K562 (cell line): ENCODE results near the gene SRRD. TPM values are rescaled to one million over a fixed set of nuclear protein-coding genes. Genes with fewer than 3 reads are reported as not detected.
A peak's percentile ranks its signal among the peaks of the same experiment; 100 is the strongest.

Experiments
- ATAC-seq: fragments of 200-7000 bp; cut with Tn5 transposase; 3 replicates; pipeline ENCODE4 v1.9.1; 2020; ENCODE audit warnings: moderate library complexity
- BruUV-seq: library from RNA; stranded (reverse); fragments of 400-500 nt; replicated peaks from 2 replicates; lab custom pipeline; 2021; lab: Mats Ljungman, UMichigan
- CTCF ChIA-PET: fragments of 300-600 bp; formaldehyde crosslinking; extraction: SDS; loops from one replicate; lab custom pipeline; 2021; ENCODE audit warnings: low intra/inter-chr PET ratio; lab: Yijun Ruan, JAX
- POLR2A ChIA-PET: fragments of 300-600, 350-650 bp; sonication (Branson Sonifier 250); formaldehyde crosslinking; extraction: SDS; loops from one replicate; lab custom pipeline; 2021; ENCODE audit warnings: antibody characterized with exemption, inconsistent platforms; lab: Yijun Ruan, JAX
- DNase-seq, 4 experiments: peaks; one replicate each; pipeline versions ENCODE4 v3.0.0 to v3.0.0-alpha.2; 2011 to 2018; ENCODE audit warnings: low spot score in 3 of 4, mixed read lengths in 3 of 4; ENCODE audit errors: extremely low read depth in 1 of 4
- FAIRE-seq: peaks from 2 replicates; lab custom pipeline; 2011; peaks lifted over from hg19 to GRCh38; lab: Jason Lieb, UNC
- H2AFZ ChIP-seq: 2 replicates; pipeline ENCODE4 v1.6.0; 2011; ENCODE audit warnings: low read depth, low read length, control low read depth, inconsistent platforms
- H3K27ac ChIP-seq: fragments of 200-600 bp; 3 replicates; pipeline ENCODE4 v1.8.0; 2011; ENCODE audit warnings: low read depth, mild to moderate bottlenecking, control low read depth, inconsistent platforms, low read length, moderate library complexity, mixed read lengths; ENCODE audit errors: extremely low read depth
- H3K27me3 ChIP-seq, 2 experiments: fragments of 300-600 bp in 1 of 2; 2 replicates in 1 of 2; 3 replicates in 1 of 2; pipeline versions ENCODE4 v1.6.0 to v1.8.0; 2011; ENCODE audit warnings: inconsistent platforms in 2 of 2, low read length in 2 of 2, mild to moderate bottlenecking in 1 of 2, mixed read lengths in 1 of 2, moderate library complexity in 1 of 2; ENCODE audit not compliant: control insufficient read depth in 2 of 2, insufficient read depth in 2 of 2
- H3K36me3 ChIP-seq: fragments of 300-600 bp; 3 replicates; pipeline ENCODE4 v1.8.0; 2011; ENCODE audit warnings: mild to moderate bottlenecking, low read length, inconsistent platforms; ENCODE audit not compliant: control insufficient read depth, insufficient read depth
- H3K4me1 ChIP-seq, 2 experiments: fragments of 200-600 bp in 1 of 2; replicated peaks in 1 of 2; 2 replicates in 1 of 2; 3 replicates in 1 of 2; pipeline versions ENCODE4 v1.5.1 to v1.8.0; 2011; ENCODE audit warnings: inconsistent platforms in 2 of 2, low read length in 2 of 2, mild to moderate bottlenecking in 1 of 2, mixed read lengths in 1 of 2, moderate library complexity in 1 of 2; ENCODE audit not compliant: control insufficient read depth in 2 of 2, insufficient read depth in 2 of 2
- H3K4me2 ChIP-seq: 2 replicates; pipeline ENCODE4 v1.6.1; 2011; ENCODE audit warnings: low read length, control low read depth, inconsistent platforms, mixed read lengths; ENCODE audit not compliant: insufficient read depth
- H3K4me3 ChIP-seq: fragments of 200-600 bp; sonication (generic), shearing (Covaris generic); 2 replicates; pipeline ENCODE4 v1.5.1; 2016; ENCODE audit warnings: control low read depth, inconsistent platforms
- H3K79me2 ChIP-seq: fragments of 200-600 bp; 3 replicates; pipeline ENCODE4 v1.8.0; 2011; ENCODE audit warnings: low read length, inconsistent platforms; ENCODE audit not compliant: control insufficient read depth, insufficient read depth
- H3K9ac ChIP-seq, 2 experiments: 2 replicates each; pipeline versions ENCODE4 v1.6.0 to v1.6.1; 2011; ENCODE audit warnings: low read depth in 2 of 2, low read length in 2 of 2, control low read depth in 1 of 2, inconsistent platforms in 1 of 2, mild to moderate bottlenecking in 1 of 2, mixed read lengths in 1 of 2; ENCODE audit not compliant: insufficient read depth in 1 of 2
- H3K9me1 ChIP-seq: one replicate; pipeline ENCODE4 v1.6.0; 2011; ENCODE audit warnings: inconsistent platforms, mild to moderate bottlenecking, low read length, moderate library complexity; ENCODE audit not compliant: control insufficient read depth, insufficient read depth
- H3K9me3 ChIP-seq: replicated peaks from 2 replicates; pipeline ENCODE4 v1.5.1; 2011; ENCODE audit warnings: low read depth, low read length, inconsistent platforms; ENCODE audit not compliant: control insufficient read depth, insufficient read depth
- H4K20me1 ChIP-seq: replicated peaks from 2 replicates; pipeline ENCODE4 v1.6.1; 2011; ENCODE audit warnings: low read length, inconsistent platforms, mixed read lengths; ENCODE audit not compliant: control insufficient read depth, insufficient read depth
- BHLHE40 ChIP-seq: IDR thresholded peaks from 2 replicates; pipeline ENCODE4 v1.6.1; 2011; ENCODE audit warnings: low read length, improper control_type of control experiment
- CTCFL ChIP-seq: IDR thresholded peaks from 2 replicates; pipeline ENCODE4 v1.6.1; 2011; ENCODE audit warnings: borderline replicate concordance, low read depth, mild to moderate bottlenecking, moderate library complexity, low read length; ENCODE audit not compliant: insufficient read depth, poor library complexity, severe bottlenecking
- RB1 ChIP-seq: fragments of 450-650 bp; IDR thresholded peaks from 2 replicates; pipeline ENCODE4 v1.6.1; 2017; ENCODE audit warnings: low read depth, mild to moderate bottlenecking
- ZFP36 ChIP-seq: fragments of 150-350 bp; IDR thresholded peaks from 2 replicates; pipeline ENCODE4 v1.6.1; 2018; ENCODE audit warnings: low read length, low read depth; ENCODE audit not compliant: partially characterized antibody
- WGBS: fragments of 100-300 bp; shearing (Covaris generic); methylation state at CpG from one replicate; pipeline ENCODE4 v1.1.6; 2016; ENCODE audit warnings: low coverage, mixed read lengths; ENCODE audit not compliant: insufficient coverage; ENCODE audit errors: missing lambda C conversion rate; 5-methylcytosine and 5-hydroxymethylcytosine counted together
- in situ Hi-C: fragments of 300-500 bp; cut with MboI; formaldehyde crosslinking; loops from 4 replicates; pipeline ENCODE4 v1.15.0; 2018; ENCODE audit warnings: inconsistent platforms, mixed read lengths
- intact Hi-C: fragments of 100-400 bp; cut with micrococcal nuclease; formaldehyde crosslinking; loops from 2 replicates; pipeline ENCODE4 v1.14.2; 2022
- polyA plus RNA-seq, 8 experiments: library from polyadenylated mRNA; depleted of rRNA in 4 of 8; stranded (reverse) in 5 of 8; unstranded in 3 of 8; fragments of >200 nt; fragmentation: Nextera tagmentation in 2 of 8; fragmentation: Illumina TruSeq in 1 of 8; extraction: Ambion mirVana in 2 of 8; extraction: Trizol in 1 of 8; gene quantifications; 2 replicates each; pipeline versions ENCODE4 v1.2.1 to v1.2.3, GENCODE V29; 2011 to 2014; ENCODE audit warnings: inconsistent platforms in 1 of 8, missing spikeins in 1 of 8
- total RNA-seq, 7 experiments: library from RNA; depleted of rRNA in 6 of 7; stranded (reverse); fragments of >200 nt in 6 of 7; fragmentation: Illumina TruSeq in 2 of 7; extraction: Trizol in 2 of 7; gene quantifications; 2 replicates each; pipeline versions ENCODE4 v1.2.1 to v1.2.3, GENCODE V29; 2011 to 2021; ENCODE audit warnings: low replicate concordance in 1 of 7
- TF ChIP-seq, protein P1 (sequence below): fragments of 250-450 bp; sonication (Bioruptor Pico); IDR thresholded peaks from 2 replicates; pipeline ENCODE4 v1.5.0; 2020; ENCODE audit warnings: mild to moderate bottlenecking, borderline replicate concordance
- TF ChIP-seq, protein P2 (sequence below), 2 experiments: fragments of 450-650 bp; formaldehyde crosslinking in 1 of 2; IDR thresholded peaks; 2 replicates each; pipeline versions ENCODE4 v1.4.0 to v1.6.1; 2014 to 2020; ENCODE audit warnings: mild to moderate bottlenecking in 2 of 2, borderline replicate concordance in 1 of 2, low read depth in 1 of 2

The SRRD gene
- total and polyA plus RNA-seq, 9 of the 15 experiments (the other 6 are each of a cell fraction or from before 2014, with no cell fraction given) = 4.9 to 59.4 (median 34.4) TPM

- POLR2A ChIA-PET = interaction anchor here (1.3 to 2.5 kb wide), 2 partner anchors 9 kb away, joined by 5 to 7 read pairs; partner anchors contain the start of gene TFIP11
- BruUV-seq = no TSS peak
- Histone ChIP-seq H3K9me1 (no peaks in the 10 kb centered on the region), H3K27me3 (no peaks in the 10 kb centered on the region), H4K20me1 (no peaks in the 10 kb centered on the region), H3K4me1 (peaks cover 5 to 7% of the 10 kb centered on the region in 2 experiments; a peak in 3 of 5 replicates), H3K4me3 (no peak overlapping the region), H3K9me3 (no peaks in the 10 kb centered on the region), H2AFZ (no peak overlapping the region), H3K9ac (no peak overlapping the region), H3K27ac (no peak overlapping the region), H3K36me3 (peaks cover 83% of the 10 kb centered on the region), H3K79me2 (no peaks in the 10 kb centered on the region; the same call in 2 of the 3 replicates), H3K4me2 (no peak overlapping the region)
- DNase-seq = peak in 2 of 4 experiments; percentile 31 to 37
- CTCF ChIA-PET = interaction anchor here (0.7 to 1.2 kb wide), 2 partner anchors 163 to 1009 kb away, joined by 4 to 5 read pairs; no protein-coding TSS in a partner anchor
- ATAC-seq = peak; percentile 86
- FAIRE-seq = peak; percentile 69
- in situ Hi-C loops (no loop called here), intact Hi-C loops (no loop called here)
- WGBS = 90% methylated on average over 3 of the region's 3 CpGs
- TF ChIP-seq, protein P1, sequence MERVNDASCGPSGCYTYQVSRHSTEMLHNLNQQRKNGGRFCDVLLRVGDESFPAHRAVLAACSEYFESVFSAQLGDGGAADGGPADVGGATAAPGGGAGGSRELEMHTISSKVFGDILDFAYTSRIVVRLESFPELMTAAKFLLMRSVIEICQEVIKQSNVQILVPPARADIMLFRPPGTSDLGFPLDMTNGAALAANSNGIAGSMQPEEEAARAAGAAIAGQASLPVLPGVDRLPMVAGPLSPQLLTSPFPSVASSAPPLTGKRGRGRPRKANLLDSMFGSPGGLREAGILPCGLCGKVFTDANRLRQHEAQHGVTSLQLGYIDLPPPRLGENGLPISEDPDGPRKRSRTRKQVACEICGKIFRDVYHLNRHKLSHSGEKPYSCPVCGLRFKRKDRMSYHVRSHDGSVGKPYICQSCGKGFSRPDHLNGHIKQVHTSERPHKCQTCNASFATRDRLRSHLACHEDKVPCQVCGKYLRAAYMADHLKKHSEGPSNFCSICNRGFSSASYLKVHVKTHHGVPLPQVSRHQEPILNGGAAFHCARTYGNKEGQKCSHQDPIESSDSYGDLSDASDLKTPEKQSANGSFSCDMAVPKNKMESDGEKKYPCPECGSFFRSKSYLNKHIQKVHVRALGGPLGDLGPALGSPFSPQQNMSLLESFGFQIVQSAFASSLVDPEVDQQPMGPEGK = no peak
- peak; percentile 17; the same call in 1 of the 2 replicates for TF ChIP-seq BHLHE40
- peak; percentile 42 for TF ChIP-seq CTCFL
- TF ChIP-seq RB1 = no peak
- TF ChIP-seq ZFP36 = no peak
- TF ChIP-seq, protein P2, sequence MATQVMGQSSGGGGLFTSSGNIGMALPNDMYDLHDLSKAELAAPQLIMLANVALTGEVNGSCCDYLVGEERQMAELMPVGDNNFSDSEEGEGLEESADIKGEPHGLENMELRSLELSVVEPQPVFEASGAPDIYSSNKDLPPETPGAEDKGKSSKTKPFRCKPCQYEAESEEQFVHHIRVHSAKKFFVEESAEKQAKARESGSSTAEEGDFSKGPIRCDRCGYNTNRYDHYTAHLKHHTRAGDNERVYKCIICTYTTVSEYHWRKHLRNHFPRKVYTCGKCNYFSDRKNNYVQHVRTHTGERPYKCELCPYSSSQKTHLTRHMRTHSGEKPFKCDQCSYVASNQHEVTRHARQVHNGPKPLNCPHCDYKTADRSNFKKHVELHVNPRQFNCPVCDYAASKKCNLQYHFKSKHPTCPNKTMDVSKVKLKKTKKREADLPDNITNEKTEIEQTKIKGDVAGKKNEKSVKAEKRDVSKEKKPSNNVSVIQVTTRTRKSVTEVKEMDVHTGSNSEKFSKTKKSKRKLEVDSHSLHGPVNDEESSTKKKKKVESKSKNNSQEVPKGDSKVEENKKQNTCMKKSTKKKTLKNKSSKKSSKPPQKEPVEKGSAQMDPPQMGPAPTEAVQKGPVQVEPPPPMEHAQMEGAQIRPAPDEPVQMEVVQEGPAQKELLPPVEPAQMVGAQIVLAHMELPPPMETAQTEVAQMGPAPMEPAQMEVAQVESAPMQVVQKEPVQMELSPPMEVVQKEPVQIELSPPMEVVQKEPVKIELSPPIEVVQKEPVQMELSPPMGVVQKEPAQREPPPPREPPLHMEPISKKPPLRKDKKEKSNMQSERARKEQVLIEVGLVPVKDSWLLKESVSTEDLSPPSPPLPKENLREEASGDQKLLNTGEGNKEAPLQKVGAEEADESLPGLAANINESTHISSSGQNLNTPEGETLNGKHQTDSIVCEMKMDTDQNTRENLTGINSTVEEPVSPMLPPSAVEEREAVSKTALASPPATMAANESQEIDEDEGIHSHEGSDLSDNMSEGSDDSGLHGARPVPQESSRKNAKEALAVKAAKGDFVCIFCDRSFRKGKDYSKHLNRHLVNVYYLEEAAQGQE (IDR thresholded peaks at IDR 0.05; ENCODE audit: borderline replicate concordance) = peak; percentile 21; the same call in 1 of the 2 replicates
- TF ChIP-seq, protein P2 (CRISPR knock-in tag; IDR thresholded peaks at IDR 0.05; ENCODE audit: low read depth) = no peak
These were observed 19.2 kb downstream of the SRRD start for GRCh38 chr22:26502688-26503561.
